Ectodermal cell (in vitro differentiated cells): Measurements from ENCODE around the gene GAGE12E.
"Not testable (repeated sequence)": the region's sequence is repeated elsewhere in the genome, so short reads cannot be mapped to it uniquely, and the experiment has no call there.

ENCODE experiments used
- H3K27ac ChIP-seq: 2 replicates; pipeline ENCODE4 v1.7.0; 2013; ENCODE audit warnings: mild to moderate bottlenecking, low read depth, low read length; ENCODE audit not compliant: insufficient read depth, poor library complexity, severe bottlenecking
- H3K27me3 ChIP-seq: 2 replicates; pipeline ENCODE4 v1.7.0; 2013; ENCODE audit warnings: mild to moderate bottlenecking, low read length; ENCODE audit not compliant: insufficient read depth, control insufficient read depth, poor library complexity, severe bottlenecking
- H3K36me3 ChIP-seq: one replicate; pipeline ENCODE4 v1.7.0; 2013; ENCODE audit warnings: low read length; ENCODE audit not compliant: control insufficient read depth, insufficient read depth
- H3K4me1 ChIP-seq: one replicate; pipeline ENCODE4 v1.7.0; 2013; ENCODE audit warnings: low read length; ENCODE audit not compliant: control insufficient read depth, insufficient read depth
- H3K4me3 ChIP-seq: 2 replicates; pipeline ENCODE4 v1.7.0; 2013; ENCODE audit warnings: low read depth, low read length, control low read depth; ENCODE audit not compliant: insufficient read depth
- H3K9me3 ChIP-seq: 2 replicates; pipeline ENCODE4 v1.7.0; 2013; ENCODE audit warnings: mild to moderate bottlenecking, low read length, moderate library complexity; ENCODE audit not compliant: control insufficient read depth
- WGBS, 2 experiments: methylation state at CpG; one replicate each; pipeline ENCODE4 v1.1.7; 2013; ENCODE audit warnings: missing lambda C conversion rate in 2 of 2; 5-methylcytosine and 5-hydroxymethylcytosine counted together

The GAGE12E gene

GRCh38 chrX:49590488-49590887 is 39.4 kb downstream of the GAGE12E start:
- H3K36me3 ChIP-seq, result not testable (repeated sequence)

GRCh38 chrX:49598720-49599119 is 47.6 kb downstream of the GAGE12E start, which contains the start of gene GAGE1:
Gene GAGE1, plus strand, starts transcription at chrX:49599020. Its CDS starts 1,155 bp downstream, at chrX:49600175.
- no CpG with 5 or more reads among the region's 16 CpGs for WGBS, 2 experiments
- H3K9me3 ChIP-seq, H3K27ac ChIP-seq: not testable (repeated sequence)

More at GRCh38 chrX:49590488-49590887, 39.4 kb downstream of the GAGE12E start:
- H3K4me1 ChIP-seq, H3K4me3 ChIP-seq, H3K27me3 ChIP-seq, H3K9me3 ChIP-seq, H3K27ac ChIP-seq: not testable (repeated sequence)
- 98% methylated on average over 7 to 14 of the region's 17 CpGs for WGBS, 2 experiments

More at GRCh38 chrX:49598720-49599119, 47.6 kb downstream of the GAGE12E start, which contains the start of gene GAGE1:
- H3K4me1 ChIP-seq, H3K27me3 ChIP-seq, H3K36me3 ChIP-seq, H3K4me3 ChIP-seq: not testable (repeated sequence)
